Caco-2 (cell line): Measurements from ENCODE around the gene REX1BD. TPM values are rescaled to one million over a fixed set of nuclear protein-coding genes. Genes with fewer than 3 reads are reported as not detected.

Source experiments
- total RNA-seq: library from RNA; stranded (reverse); gene quantifications from 2 replicates; pipeline ENCODE4 v1.2.3, GENCODE V29; 2022

REX1BD gene
- total RNA-seq, 1 experiment from 2014 or later = 48.3 TPM

Other genes with a start within 250 kb of the REX1BD start
- gene PGPEP1, start 248.2 kb upstream of the REX1BD start, total RNA-seq = 25.6 and 26.0 TPM in 2 replicates
- 55.3 and 56.1 TPM in 2 replicates for gene GDF15, start 202.6 kb upstream of the REX1BD start, total RNA-seq
- not detected in 2 replicates for gene LRRC25, start 191.2 kb upstream of the REX1BD start, total RNA-seq
- 46.2 and 49.4 TPM in 2 replicates for gene SSBP4, start 169.4 kb upstream of the REX1BD start, total RNA-seq
- 65.3 and 67.3 TPM in 2 replicates for gene ISYNA1, start 150.7 kb upstream of the REX1BD start, total RNA-seq
- gene ELL, start 66.7 kb upstream of the REX1BD start, total RNA-seq = 11.2 and 12.1 TPM in 2 replicates
- 174 and 184 TPM in 2 replicates for gene FKBP8, start 45.2 kb upstream of the REX1BD start, total RNA-seq
- gene KXD1, start 30.9 kb upstream of the REX1BD start, total RNA-seq = 77.5 and 80.2 TPM in 2 replicates
- gene UBA52, start 16.9 kb upstream of the REX1BD start, total RNA-seq = 1,276 and 1,389 TPM in 2 replicates
- gene CRLF1, start 18.0 kb downstream of the REX1BD start, total RNA-seq = 0.61 and 2.6 TPM in 2 replicates
- 0.25 TPM in 1 of 2 replicates, not detected in the other for gene TMEM59L, start 24.1 kb downstream of the REX1BD start, total RNA-seq
- gene KLHL26, start 48.2 kb downstream of the REX1BD start, total RNA-seq = 7.9 and 9.8 TPM in 2 replicates
- gene CRTC1, start 94.9 kb downstream of the REX1BD start, total RNA-seq = 12.0 and 13.8 TPM in 2 replicates
- 0.14 and 0.16 TPM in 2 replicates for gene COMP, start 202.5 kb downstream of the REX1BD start, total RNA-seq
- 93.8 and 96.6 TPM in 2 replicates for gene UPF1, start 243.2 kb downstream of the REX1BD start, total RNA-seq